Measurements from ENCODE around the gene ABHD6.
"Not testable (repeated sequence)": the region's sequence is repeated elsewhere in the genome, so short reads cannot be mapped to it uniquely, and the experiment has no call there.

The ABHD6 gene

DNA sequence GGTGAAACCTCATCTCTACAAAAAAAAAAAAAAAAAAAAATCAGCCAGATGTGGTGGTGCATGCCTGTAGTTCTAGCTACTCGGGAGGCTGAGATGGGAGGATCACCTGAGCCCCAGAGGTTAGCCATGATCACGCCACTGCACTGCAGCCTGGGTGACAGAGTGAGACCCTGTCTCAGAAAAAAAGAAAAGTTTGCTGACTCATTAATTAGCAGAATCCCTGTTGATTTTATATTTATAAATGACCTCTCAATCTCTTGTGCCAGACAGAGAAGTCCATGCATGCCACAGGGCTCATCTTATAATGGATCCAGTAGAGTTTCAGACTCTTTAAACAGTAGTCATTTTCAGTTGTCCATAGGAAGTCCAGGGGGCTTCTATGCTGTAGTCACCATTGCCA is 32.9 kb downstream of the ABHD6 start:
- in situ Hi-C loops (cut with HindIII; ENCODE audit: low sequenced_read_pairs): no loop called here

DNA sequence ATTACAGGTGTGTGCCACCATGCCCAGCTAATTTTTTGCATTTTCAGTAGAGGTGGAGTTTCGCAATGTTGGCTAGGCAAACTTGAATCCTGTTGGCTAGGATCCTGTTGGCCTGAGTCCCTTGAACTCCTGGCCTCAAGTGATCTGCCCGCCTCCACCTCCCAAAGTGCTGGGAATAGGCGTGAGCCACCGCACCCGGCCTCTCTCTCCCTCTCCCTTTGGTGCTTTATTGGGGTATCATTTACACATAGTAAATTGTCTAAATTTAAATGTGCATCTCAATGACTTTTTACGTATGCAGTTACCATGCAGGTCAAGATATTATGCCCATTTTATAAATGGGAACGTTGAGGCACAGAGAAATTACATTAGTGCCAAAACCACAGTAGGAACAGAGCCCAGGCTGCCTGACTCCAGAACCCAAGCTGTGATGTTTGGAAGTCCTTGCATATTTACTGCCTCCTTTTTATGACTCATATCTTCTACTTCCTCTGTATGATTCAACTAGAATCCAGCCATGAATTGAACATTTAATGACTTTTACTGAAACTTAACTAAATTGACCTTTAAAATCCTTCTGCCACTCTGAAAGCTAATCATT is 34.4 kb downstream of the ABHD6 start:
- in situ Hi-C loops (cut with HindIII; ENCODE audit: low sequenced_read_pairs): no loop called here

DNA sequence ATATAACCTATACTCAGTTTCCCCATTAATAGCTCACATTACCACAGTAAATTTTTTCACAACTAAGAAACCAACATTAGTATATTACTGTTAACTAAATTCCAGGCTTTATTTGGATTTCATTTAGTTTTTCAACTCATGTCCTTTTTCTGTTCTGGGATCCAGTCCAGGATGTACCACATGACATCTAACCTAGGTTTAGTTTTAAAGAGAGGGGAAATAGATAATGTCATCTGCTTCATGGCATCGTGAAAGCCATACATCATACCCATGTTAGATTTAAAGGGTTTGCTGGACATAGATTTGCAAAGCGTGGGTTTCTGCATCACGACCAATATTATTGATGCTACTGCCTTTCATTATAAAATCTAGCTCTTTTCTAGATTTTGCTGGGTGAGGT is 35.3 kb downstream of the ABHD6 start:
- in situ Hi-C loops (cut with HindIII; ENCODE audit: low sequenced_read_pairs): no loop called here

DNA sequence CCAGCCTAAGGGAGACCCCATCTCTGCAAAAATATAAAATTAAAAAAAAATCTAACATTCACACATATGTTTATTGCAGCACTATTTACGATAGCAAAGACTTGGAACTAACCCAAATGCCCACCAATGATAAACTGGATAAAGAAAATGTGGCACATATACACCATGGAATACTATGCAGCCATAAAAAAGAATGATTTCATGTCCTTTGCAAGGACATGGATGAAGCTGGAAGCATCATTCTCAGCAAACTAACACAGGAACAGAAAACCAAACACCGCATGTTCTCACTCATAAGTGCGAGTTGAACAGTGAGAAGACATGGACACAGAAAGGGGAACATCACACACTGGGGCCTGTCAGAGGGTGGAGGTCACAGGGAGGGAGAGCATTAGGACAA is 35.8 kb downstream of the ABHD6 start:
- in situ Hi-C loops (cut with HindIII; ENCODE audit: low sequenced_read_pairs): not testable (repeated sequence)

DNA sequence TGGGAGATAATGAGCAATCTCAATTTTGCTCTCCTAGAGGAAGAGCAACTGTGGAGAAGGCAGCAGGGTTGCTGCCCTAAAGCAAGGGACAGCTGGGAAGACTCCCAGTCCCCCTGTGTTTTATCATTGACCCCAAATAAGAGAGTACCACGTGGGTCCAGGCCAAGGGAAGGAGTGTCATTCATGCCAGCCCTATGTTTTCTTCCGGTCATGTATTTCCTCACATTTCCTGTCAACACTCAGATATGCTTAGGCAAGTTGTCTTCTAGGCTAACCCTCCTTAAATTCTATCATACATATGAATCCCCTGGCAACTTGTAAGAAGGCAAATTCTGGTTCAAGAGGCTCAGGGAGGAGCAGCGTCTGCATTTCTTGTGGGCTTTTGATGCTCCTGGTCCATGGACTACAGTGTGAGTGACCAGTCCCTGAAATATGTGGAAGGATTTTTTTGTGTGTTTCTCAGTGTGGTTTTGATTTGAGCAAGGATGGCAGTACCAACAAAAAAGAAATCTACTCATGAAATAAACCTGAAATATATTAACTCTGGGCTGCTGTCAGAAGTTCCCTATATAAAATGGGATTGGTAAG is 36.5 kb downstream of the ABHD6 start:
- in situ Hi-C loops (cut with HindIII; ENCODE audit: low sequenced_read_pairs): no loop called here

DNA sequence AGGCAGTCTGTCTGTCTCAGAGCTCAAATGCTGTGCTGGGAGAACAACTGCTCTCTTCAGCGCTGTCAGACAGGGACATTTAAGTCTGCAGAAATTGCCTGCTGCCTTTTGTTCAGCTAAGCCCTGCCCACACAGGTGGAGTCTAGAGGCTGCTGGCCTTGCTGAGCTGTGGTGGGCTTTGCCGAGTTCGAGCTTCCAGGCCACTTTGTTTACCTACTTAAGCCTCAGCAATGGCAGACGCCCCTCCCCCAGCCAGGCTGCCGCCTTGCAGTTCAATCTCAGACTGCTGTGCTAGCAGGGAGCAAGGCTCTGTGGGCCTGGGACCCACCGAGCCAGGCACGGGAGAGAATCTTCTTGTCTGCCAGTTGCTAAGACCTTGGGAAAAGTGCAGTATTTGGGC is 43.5 kb downstream of the ABHD6 start:
- in situ Hi-C loops (cut with HindIII; ENCODE audit: low sequenced_read_pairs): no loop called here

DNA sequence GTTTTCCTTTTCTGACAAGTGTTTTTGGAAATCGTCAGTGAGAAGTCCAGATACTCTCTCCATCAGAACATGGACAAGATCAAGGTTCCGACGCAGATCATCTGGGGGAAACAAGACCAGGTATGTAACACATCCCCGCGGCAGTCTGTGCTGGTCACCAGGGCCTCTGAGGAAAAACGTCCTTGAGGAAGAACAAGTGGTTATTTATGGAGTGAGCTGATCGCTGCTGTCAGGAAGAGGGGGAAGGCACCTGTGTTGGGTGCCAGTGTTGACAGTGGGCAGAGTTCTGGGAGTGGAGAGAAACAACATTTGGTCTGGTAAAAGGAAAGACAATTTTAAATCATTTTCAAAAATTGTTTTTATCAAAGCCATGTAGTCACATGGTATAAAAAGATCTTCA is 47.7 kb downstream of the ABHD6 start:
- in situ Hi-C loops (cut with HindIII; ENCODE audit: low sequenced_read_pairs): no loop called here

GRCh38 chr3:58287354-58287753 is 49.8 kb downstream of the ABHD6 start:
- in situ Hi-C loops (cut with HindIII; ENCODE audit: low sequenced_read_pairs): no loop called here

- in situ Hi-C loops (cut with HindIII; ENCODE audit: low sequenced_read_pairs): no loop called here
These were observed 50.6 kb downstream of the ABHD6 start for GRCh38 chr3:58288011-58288728.

DNA sequence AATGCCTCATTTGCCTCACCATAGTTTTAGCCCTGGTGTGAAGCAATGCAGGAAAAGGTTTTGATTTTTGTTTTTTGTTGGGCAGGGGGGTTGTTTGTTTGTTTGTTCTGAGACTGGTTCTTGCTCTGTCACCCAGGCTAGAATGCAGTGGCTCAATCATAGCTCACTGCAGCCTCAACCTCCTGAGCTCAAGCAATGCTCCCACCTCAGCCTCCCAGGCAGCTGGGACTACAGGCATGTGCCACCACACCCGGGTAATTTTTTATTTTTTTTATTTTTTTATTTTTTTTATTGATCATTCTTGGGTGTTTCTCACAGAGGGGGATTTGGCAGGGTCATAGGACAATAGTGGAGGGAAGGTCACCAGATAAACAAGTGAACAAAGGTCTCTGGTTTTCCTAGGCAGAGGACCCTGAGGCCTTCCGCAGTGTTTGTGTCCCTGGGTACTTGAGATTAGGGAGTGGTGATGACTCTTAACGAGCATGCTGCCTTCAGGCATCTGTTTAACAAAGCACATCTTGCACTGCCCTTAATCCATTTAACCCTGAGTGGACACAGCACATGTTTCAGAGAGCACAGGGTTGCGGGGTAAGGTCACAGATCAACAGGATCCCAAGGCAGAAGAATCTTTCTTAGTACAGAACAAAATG is 51.5 kb downstream of the ABHD6 start:
- in situ Hi-C loops (cut with HindIII; ENCODE audit: low sequenced_read_pairs): not testable (repeated sequence)

- in situ Hi-C loops (cut with HindIII; ENCODE audit: low sequenced_read_pairs): not testable (repeated sequence)
These were observed 52.9 kb downstream of the ABHD6 start for GRCh38 chr3:58290446-58290845.

- in situ Hi-C loops (cut with HindIII; ENCODE audit: low sequenced_read_pairs): no loop called here
These were observed 54.2 kb downstream of the ABHD6 start for GRCh38 chr3:58291671-58292338.

DNA sequence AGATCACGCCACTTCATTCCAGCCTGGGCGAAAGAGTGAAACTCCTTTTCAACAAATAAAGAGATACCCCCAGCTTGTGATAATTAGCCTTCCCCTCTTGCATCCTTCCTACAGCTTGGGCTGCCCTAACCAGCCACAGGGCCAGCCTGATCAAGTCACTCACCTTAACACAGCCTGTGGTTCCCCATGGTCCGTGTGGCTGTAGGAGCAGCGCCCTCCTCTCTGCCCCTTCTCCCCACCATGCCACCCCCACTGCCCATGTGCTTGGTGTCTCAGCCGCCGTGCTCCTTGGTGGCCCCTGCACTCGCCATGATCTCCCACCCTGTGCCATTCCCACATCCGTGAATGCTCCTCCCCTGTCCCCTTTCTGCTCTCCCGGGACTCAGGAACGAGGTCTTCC is 55.3 kb downstream of the ABHD6 start:
- in situ Hi-C loops (cut with HindIII; ENCODE audit: low sequenced_read_pairs): no loop called here

GRCh38 chr3:58293516-58293915 is 55.9 kb downstream of the ABHD6 start:
- in situ Hi-C loops (cut with HindIII; ENCODE audit: low sequenced_read_pairs): no loop called here

DNA sequence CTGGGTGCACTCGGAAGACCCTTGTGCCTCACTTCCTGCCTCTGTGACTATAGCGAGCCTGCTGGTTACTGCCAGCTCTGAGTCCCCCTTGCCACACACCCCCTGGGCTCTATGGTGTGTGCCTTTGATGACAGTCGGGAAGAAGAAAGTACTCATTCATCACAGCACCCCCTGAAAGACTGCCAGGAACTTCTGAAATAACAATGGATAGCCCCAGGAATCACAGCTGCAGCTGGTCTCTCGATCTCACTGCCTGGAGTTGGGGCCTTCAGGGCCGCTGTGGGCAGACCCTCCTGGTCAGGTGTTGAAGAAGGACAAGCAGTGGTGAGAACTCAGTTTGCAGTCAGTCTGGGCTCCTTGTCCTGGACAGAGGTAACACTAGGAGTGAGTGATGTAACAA is 58.7 kb downstream of the ABHD6 start:
- in situ Hi-C loops (cut with HindIII; ENCODE audit: low sequenced_read_pairs): no loop called here

- in situ Hi-C loops (cut with HindIII; ENCODE audit: low sequenced_read_pairs): no loop called here
These were observed 59.3 kb downstream of the ABHD6 start for GRCh38 chr3:58296843-58297242.

GRCh38 chr3:58298190-58298589 is 60.6 kb downstream of the ABHD6 start:
- in situ Hi-C loops (cut with HindIII; ENCODE audit: low sequenced_read_pairs): no loop called here

DNA sequence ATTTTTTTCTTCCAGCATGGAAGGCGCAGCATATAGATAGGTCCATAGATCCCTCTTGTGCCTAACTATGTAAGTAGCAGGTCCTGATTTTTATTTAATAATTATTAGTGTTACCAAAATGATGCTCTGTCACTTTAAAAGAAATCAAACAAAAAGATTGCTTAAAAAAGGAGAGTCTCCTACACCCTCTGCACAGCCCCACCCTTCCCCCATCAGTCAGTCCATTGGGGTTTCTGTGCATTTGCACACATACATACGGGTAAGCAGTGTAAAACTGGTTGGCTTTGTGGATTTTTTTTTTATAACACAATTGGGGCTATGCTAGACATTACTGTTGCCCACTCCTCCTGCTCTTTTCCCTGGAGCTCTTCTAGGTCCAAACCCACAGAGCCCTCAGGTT is 61.5 kb downstream of the ABHD6 start:
- in situ Hi-C loops (cut with HindIII; ENCODE audit: low sequenced_read_pairs): no loop called here

GRCh38 chr3:58299839-58300516 is 62.4 kb downstream of the ABHD6 start:
- in situ Hi-C loops (cut with HindIII; ENCODE audit: low sequenced_read_pairs): loop anchor here (5.0 kb wide), 2 partner anchors 78 to 108 kb away; no protein-coding TSS in a partner anchor

GRCh38 chr3:58305882-58306711 is 68.5 kb downstream of the ABHD6 start, which contains the start of the genes HTD2 and RPP14:
Gene HTD2 (plus strand): TSS chr3:58306520. CDS start chr3:58317614, 11,094 bp downstream.
Gene RPP14 (plus strand): TSS chr3:58306245. CDS start chr3:58310330, 4,085 bp downstream.
- in situ Hi-C loops (cut with HindIII; ENCODE audit: low sequenced_read_pairs): no loop called here

All from endothelial cell of hepatic sinusoid (primary cell).